Activated CD4-positive, alpha-beta T cell treated with anti-CD3 and anti-CD28 coated beads, Interleukin-2, amount 10 ng/mL, durations not matched to agents 7 days and 5 days (primary cell): Measurements from ENCODE around the gene TSEN2. TPM values are rescaled to one million over a fixed set of nuclear protein-coding genes. Genes with fewer than 3 reads are reported as not detected.
"Not testable (repeated sequence)": the region's sequence is repeated elsewhere in the genome, so short reads cannot be mapped to it uniquely, and the experiment has no call there.

Source experiments
- CTCF ChIA-PET: fragments of 350-600 bp; sonication (Branson Sonifier 250); formaldehyde crosslinking; loops from one replicate; lab custom pipeline; 2021; ENCODE audit warnings: antibody characterized with exemption; lab: Charles Lee
- POLR2A ChIA-PET: fragments of 350-600 bp; sonication (Branson Sonifier 250); formaldehyde crosslinking; loops from one replicate; lab custom pipeline; 2021; ENCODE audit warnings: antibody characterized with exemption; lab: Charles Lee
- DNase-seq: peaks from one replicate; pipeline ENCODE4 v3.0.0-alpha.2; 2020
- H3K27ac Mint-ChIP-seq: one replicate; pipeline ENCODE4 v1.8.0; 2021; ENCODE audit warnings: mild to moderate bottlenecking, moderate library complexity, mixed read lengths
- H3K27me3 Mint-ChIP-seq: one replicate; pipeline ENCODE4 v1.8.0; 2021; ENCODE audit warnings: mixed read lengths
- H3K36me3 Mint-ChIP-seq: one replicate; pipeline ENCODE4 v1.8.0; 2021; ENCODE audit warnings: low read depth, mixed read lengths
- H3K4me1 Mint-ChIP-seq: one replicate; pipeline ENCODE4 v1.8.0; 2021; ENCODE audit warnings: mixed read lengths
- H3K4me3 Mint-ChIP-seq: one replicate; pipeline ENCODE4 v1.8.0; 2021; ENCODE audit warnings: mild to moderate bottlenecking, moderate library complexity, mixed read lengths
- H3K9me3 Mint-ChIP-seq: one replicate; pipeline ENCODE4 v1.8.0; 2021; ENCODE audit warnings: mixed read lengths
- total RNA-seq, 2 experiments: library from RNA; stranded (reverse); gene quantifications; one replicate each; pipeline ENCODE4 v1.2.3, GENCODE V29; 2021

The TSEN2 gene
- total RNA-seq, 2 experiments from 2014 or later, result 10.4 to 11.5 TPM

DNA sequence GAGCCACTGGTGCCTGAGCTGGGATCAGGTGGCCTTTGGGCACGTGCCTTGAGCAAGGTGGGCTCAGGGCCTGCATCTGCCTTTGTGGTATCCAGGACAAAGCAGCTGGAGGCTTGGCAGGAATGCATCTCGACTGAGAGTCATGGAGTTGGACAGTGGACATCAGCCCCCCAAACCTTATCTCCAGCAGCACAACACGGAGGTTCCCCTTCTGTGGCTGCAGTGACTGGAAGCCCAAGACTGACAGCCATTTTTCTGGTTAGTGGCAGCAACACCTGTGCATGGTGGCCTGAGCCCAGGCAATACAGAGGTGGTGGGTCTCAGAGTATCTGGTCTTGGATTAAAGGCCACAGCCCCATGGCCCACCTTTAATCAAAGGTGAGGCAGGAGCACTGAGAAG lies 27.8 kb upstream of the TSEN2 start:
- Mint-ChIP-seq H3K9me3 (peaks cover 3% of the 10 kb centered on the region), H3K36me3 (no peaks in the 10 kb centered on the region), H3K4me3 (no peak overlapping the region), H3K4me1 (no peaks in the 10 kb centered on the region), H3K27me3 (no peaks in the 10 kb centered on the region), H3K27ac (no peak overlapping the region)
- no peak for DNase-seq
- POLR2A ChIA-PET, result no interaction called here
- CTCF ChIA-PET, result interaction anchor here (0.6 kb wide), 1 partner anchor 325 kb away, joined by 4 read pairs; no protein-coding TSS in a partner anchor

- H3K27ac Mint-ChIP-seq, result not testable (repeated sequence)
Measured at GRCh38 chr3:12457380-12457779, 26.9 kb upstream of the TSEN2 start.

GRCh38 chr3:12458901-12459300 lies 25.4 kb upstream of the TSEN2 start:
- Mint-ChIP-seq H3K27ac (no peak overlapping the region), H3K27me3 (no peaks in the 10 kb centered on the region), H3K36me3 (no peaks in the 10 kb centered on the region), H3K4me3 (no peak overlapping the region), H3K9me3 (peaks cover 3% of the 10 kb centered on the region), H3K4me1 (peaks cover 9% of the 10 kb centered on the region)
- ChIA-PET POLR2A (no interaction called here), CTCF (interaction anchor here (0.9 to 2.4 kb wide), 3 partner anchors 12 to 21 kb away, joined by 3 to 6 read pairs (median 5); no protein-coding TSS in a partner anchor)
- no peak for DNase-seq

More at GRCh38 chr3:12457380-12457779, 26.9 kb upstream of the TSEN2 start:
- H3K4me1 Mint-ChIP-seq, H3K27me3 Mint-ChIP-seq, H3K36me3 Mint-ChIP-seq, H3K4me3 Mint-ChIP-seq, DNase-seq, H3K9me3 Mint-ChIP-seq, POLR2A ChIA-PET: not testable (repeated sequence)
- CTCF ChIA-PET, result interaction anchor here (1.6 kb wide), 1 partner anchor 17 kb away, joined by 5 read pairs; no protein-coding TSS in a partner anchor

- POLR2A ChIA-PET, result no interaction called here
- no peak for DNase-seq
- Mint-ChIP-seq H3K27ac (no peak overlapping the region), H3K9me3 (peaks cover 3% of the 10 kb centered on the region), H3K36me3 (no peaks in the 10 kb centered on the region), H3K4me1 (peaks cover 9% of the 10 kb centered on the region), H3K27me3 (no peaks in the 10 kb centered on the region), H3K4me3 (no peak overlapping the region)
- CTCF ChIA-PET, result interaction anchor here (2.4 kb wide), 1 partner anchor 20 kb away, joined by 6 read pairs; no protein-coding TSS in a partner anchor
Measured at GRCh38 chr3:12460127-12460526, 24.2 kb upstream of the TSEN2 start.

GRCh38 chr3:12461097-12461649 lies 23.1 kb upstream of the TSEN2 start:
- H3K27me3 Mint-ChIP-seq, result no peaks in the 10 kb centered on the region
- no peaks in the 10 kb centered on the region for H3K36me3 Mint-ChIP-seq
- no peak overlapping the region for H3K27ac Mint-ChIP-seq
- DNase-seq, result no peak
- H3K4me1 Mint-ChIP-seq, result peaks cover 9% of the 10 kb centered on the region
- peaks cover 3% of the 10 kb centered on the region for H3K9me3 Mint-ChIP-seq
- ChIA-PET CTCF (interaction anchor here (0.5 to 1.2 kb wide), 3 partner anchors 10 to 319 kb away, joined by 3 to 4 read pairs (median 3); no protein-coding TSS in a partner anchor), POLR2A (no interaction called here)
- no peak overlapping the region for H3K4me3 Mint-ChIP-seq

DNA sequence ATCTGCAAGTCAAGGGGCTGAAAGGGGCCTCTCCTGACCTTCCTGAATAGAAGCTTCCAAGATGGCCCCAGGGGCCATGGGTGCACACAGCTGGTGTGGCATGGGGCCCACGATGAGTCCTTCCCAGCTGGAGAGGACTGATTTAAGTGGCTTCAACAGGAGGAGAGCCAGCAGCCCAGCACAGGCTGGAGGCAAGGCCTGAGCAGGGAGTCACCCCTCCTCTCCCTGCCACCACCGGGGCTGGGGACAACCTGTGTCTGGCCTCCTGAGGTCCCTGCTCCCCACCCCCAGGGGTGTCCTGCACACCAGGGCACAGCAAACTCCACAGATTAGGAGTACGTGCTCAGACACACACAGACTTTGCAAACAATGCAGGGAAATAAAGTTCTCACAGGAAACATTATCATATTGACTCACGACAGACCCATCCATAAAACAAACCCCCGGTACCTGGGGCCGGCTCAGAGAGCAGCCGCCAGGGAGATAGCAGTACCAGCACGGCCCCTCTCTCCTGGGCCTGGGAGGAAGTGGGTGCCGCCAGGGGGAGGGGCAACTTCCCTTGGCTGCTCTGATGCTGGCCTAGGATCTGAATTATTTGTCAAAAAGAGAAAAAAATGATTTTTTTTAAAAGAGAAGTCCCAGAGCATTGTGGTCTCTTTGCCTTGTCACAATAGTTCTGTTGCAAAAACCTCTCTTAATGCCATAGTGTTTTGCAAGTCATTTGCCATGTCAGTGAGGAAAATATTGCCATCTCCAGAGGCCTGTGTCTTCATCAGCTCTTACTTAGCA lies 21.9 kb upstream of the TSEN2 start:
- Mint-ChIP-seq H3K4me3 (no peak overlapping the region), H3K27me3 (no peaks in the 10 kb centered on the region), H3K27ac (peak overlapping the region; percentile 38), H3K4me1 (peaks cover 9% of the 10 kb centered on the region), H3K36me3 (no peaks in the 10 kb centered on the region), H3K9me3 (peaks cover 3% of the 10 kb centered on the region)
- ChIA-PET CTCF (interaction anchor here (3.1 kb wide), 1 partner anchor 17 kb away, joined by 13 read pairs; no protein-coding TSS in a partner anchor), POLR2A (no interaction called here)
- peak; percentile 18 for DNase-seq

GRCh38 chr3:12463686-12464085 lies 20.6 kb upstream of the TSEN2 start:
- Mint-ChIP-seq H3K27me3 (no peaks in the 10 kb centered on the region), H3K27ac (no peak overlapping the region), H3K9me3 (peaks cover 3% of the 10 kb centered on the region), H3K4me1 (peaks cover 9% of the 10 kb centered on the region), H3K36me3 (no peaks in the 10 kb centered on the region), H3K4me3 (no peak overlapping the region)
- no peak for DNase-seq
- POLR2A ChIA-PET, result no interaction called here
- CTCF ChIA-PET, result interaction anchor here (0.5 to 3.1 kb wide), 5 partner anchors 10 to 329 kb away, joined by 3 to 13 read pairs (median 3); no protein-coding TSS in a partner anchor

DNA sequence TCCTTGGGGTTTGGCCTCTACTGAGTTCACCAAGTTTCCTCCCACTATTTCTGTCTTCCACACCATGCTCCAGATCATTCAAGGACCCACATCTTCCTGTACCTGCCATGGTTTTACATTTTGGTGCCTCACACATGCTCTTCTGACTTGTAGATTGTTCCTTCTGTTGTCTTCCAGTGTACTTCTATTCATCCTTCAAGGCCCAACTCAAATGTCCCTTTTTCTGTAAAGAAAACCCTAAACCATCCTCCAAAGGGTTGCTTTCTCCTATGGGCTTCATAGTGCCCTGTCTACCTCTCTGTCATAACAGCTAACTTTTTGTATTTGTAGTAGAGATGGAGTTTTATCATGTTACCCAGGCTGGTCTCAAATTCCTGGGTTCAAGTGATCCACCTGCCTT lies 20.1 kb upstream of the TSEN2 start:
- H3K4me1 Mint-ChIP-seq, result peaks cover 9% of the 10 kb centered on the region
- ChIA-PET CTCF (interaction anchor here (0.5 to 3.1 kb wide), 4 partner anchors 10 to 329 kb away, joined by 3 to 13 read pairs (median 3); no protein-coding TSS in a partner anchor), POLR2A (no interaction called here)
- H3K36me3 Mint-ChIP-seq, result no peaks in the 10 kb centered on the region
- DNase-seq, result no peak
- no peak overlapping the region for H3K4me3 Mint-ChIP-seq
- peaks cover 3% of the 10 kb centered on the region for H3K9me3 Mint-ChIP-seq
- H3K27me3 Mint-ChIP-seq, result no peaks in the 10 kb centered on the region
- H3K27ac Mint-ChIP-seq, result no peak overlapping the region

DNA sequence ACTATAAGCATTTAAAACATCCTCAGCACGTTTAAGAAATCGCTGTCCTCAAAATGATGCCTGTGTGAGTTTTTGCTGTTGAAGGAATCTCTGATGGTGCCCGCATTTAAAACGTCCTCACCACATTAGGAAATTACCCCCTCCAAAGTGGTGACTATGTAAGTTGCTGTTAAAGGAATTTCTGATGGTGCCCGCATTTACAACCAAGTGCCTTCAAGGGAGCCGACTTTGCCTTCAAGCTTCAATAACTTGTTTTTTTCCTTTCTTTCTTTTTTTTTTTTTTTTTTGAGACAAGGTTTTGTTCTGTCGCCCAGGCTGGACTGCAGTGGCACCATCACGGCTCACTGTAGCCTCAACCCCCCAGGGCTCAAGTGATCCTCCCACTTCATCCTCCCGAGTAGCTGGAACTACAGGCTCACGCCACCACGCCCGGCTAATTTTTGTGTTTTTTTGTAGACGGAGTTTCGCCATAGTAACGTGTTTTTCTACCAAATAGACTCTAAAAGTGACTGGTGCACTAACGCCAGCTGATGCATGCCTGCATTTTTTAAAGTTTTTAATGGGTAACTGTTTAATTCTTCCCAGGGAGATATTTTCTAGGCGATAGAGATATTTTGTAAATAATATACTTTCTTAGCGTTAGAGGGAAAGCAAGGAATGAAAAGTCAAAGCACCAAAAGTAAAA lies 19.0 kb upstream of the TSEN2 start:
- Mint-ChIP-seq H3K4me1 (peaks cover 9% of the 10 kb centered on the region), H3K36me3 (no peaks in the 10 kb centered on the region), H3K4me3 (no peak overlapping the region), H3K9me3 (peaks cover 3% of the 10 kb centered on the region), H3K27me3 (no peaks in the 10 kb centered on the region), H3K27ac (no peak overlapping the region)
- CTCF ChIA-PET, result interaction anchor here (0.6 to 3.1 kb wide), 4 partner anchors 14 to 1955 kb away, joined by 3 to 13 read pairs (median 4); no protein-coding TSS in a partner anchor
- POLR2A ChIA-PET, result no interaction called here
- DNase-seq, result no peak

GRCh38 chr3:12465836-12466225 lies 18.4 kb upstream of the TSEN2 start:
- Mint-ChIP-seq H3K4me3 (no peak overlapping the region), H3K4me1 (peaks cover 12% of the 10 kb centered on the region), H3K9me3 (peaks cover 3% of the 10 kb centered on the region), H3K27me3 (no peaks in the 10 kb centered on the region), H3K36me3 (no peaks in the 10 kb centered on the region), H3K27ac (no peak overlapping the region)
- CTCF ChIA-PET, result interaction anchor here (3.1 kb wide), 1 partner anchor 13 kb away, joined by 13 read pairs; no protein-coding TSS in a partner anchor
- no peak for DNase-seq
- POLR2A ChIA-PET, result no interaction called here

GRCh38 chr3:12467746-12468145 lies 16.5 kb upstream of the TSEN2 start:
- ChIA-PET POLR2A (no interaction called here), CTCF (interaction anchor here (0.7 kb wide), 1 partner anchor 332 kb away, joined by 3 read pairs; no protein-coding TSS in a partner anchor)
- no peak overlapping the region for H3K27ac Mint-ChIP-seq
- H3K4me1 Mint-ChIP-seq, result peaks cover 14% of the 10 kb centered on the region
- no peak overlapping the region for H3K4me3 Mint-ChIP-seq
- no peaks in the 10 kb centered on the region for H3K9me3 Mint-ChIP-seq
- no peaks in the 10 kb centered on the region for H3K36me3 Mint-ChIP-seq
- no peak for DNase-seq
- H3K27me3 Mint-ChIP-seq, result no peaks in the 10 kb centered on the region

- no peaks in the 10 kb centered on the region for H3K36me3 Mint-ChIP-seq
- peaks cover 14% of the 10 kb centered on the region for H3K4me1 Mint-ChIP-seq
- POLR2A ChIA-PET, result no interaction called here
- no peak overlapping the region for H3K27ac Mint-ChIP-seq
- H3K9me3 Mint-ChIP-seq, result no peaks in the 10 kb centered on the region
- no peaks in the 10 kb centered on the region for H3K27me3 Mint-ChIP-seq
- CTCF ChIA-PET, result interaction anchor here (0.6 to 3.9 kb wide), 4 partner anchors 11 to 1669 kb away, joined by 3 to 25 read pairs (median 4); no protein-coding TSS in a partner anchor
- no peak overlapping the region for H3K4me3 Mint-ChIP-seq
- no peak for DNase-seq
Measured at GRCh38 chr3:12468276-12468675, 16.0 kb upstream of the TSEN2 start.
